ENCODE data around the gene FAM83C.

GRCh38 chr20:35238170-35238569, 54.1 kb downstream of the FAM83C start:
- TF ChIP-seq EP300 (IDR thresholded peaks at IDR 0.05; ENCODE audit: borderline replicate concordance in 1 of 2, low read depth in 1 of 2, low read length in 1 of 2) (no peak), CTCF (IDR thresholded peaks at IDR 0.05) (no peak), SMC3 (IDR thresholded peaks at IDR 0.05; ENCODE audit: low read depth, low read length) (no peak), NFIC (IDR thresholded peaks at IDR 0.05; ENCODE audit: borderline replicate concordance) (no peak), CHD2 (IDR thresholded peaks at IDR 0.05; ENCODE audit: low read length, partially characterized antibody) (no peak), YY1 (IDR thresholded peaks at IDR 0.05; ENCODE audit: low read depth) (no peak), FOXJ3 (CRISPR knock-in tag; IDR thresholded peaks at IDR 0.05) (no peak), ELF1 (IDR thresholded peaks at IDR 0.05) (no peak), POLR2AphosphoS5 (IDR thresholded peaks at IDR 0.05; ENCODE audit: low read depth, low read length) (no peak), ZBTB33 (IDR thresholded peaks at IDR 0.05; ENCODE audit: borderline replicate concordance, low read depth) (no peak), RFX5 (IDR thresholded peaks at IDR 0.05; ENCODE audit: low read length) (no peak), USF2 (IDR thresholded peaks at IDR 0.05; ENCODE audit: borderline replicate concordance, low read depth, low read length) (no peak)

Data from SK-N-SH (cell line).